Measurements from ENCODE around the gene KPNA6.

DNA sequence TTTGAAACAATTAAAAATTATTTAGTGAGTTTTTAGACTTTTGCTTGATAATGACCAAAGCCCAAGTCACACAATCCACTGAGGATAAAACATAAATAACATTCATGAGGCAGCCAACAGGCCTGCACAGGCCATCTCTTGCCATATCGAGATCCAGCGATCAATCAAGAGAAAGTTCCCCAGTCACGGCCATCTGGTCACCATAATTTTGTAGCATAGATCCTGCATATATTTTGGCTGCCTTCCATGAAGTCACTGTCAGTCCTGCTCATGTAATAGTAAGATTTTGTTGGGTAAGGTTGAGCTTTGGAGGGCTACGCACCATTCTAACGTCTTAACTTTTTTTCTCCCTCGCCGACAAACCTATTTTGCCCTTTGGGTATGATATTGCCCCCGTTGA is 17.5 kb downstream of the KPNA6 start:
- TF ChIP-seq, protein P1, sequence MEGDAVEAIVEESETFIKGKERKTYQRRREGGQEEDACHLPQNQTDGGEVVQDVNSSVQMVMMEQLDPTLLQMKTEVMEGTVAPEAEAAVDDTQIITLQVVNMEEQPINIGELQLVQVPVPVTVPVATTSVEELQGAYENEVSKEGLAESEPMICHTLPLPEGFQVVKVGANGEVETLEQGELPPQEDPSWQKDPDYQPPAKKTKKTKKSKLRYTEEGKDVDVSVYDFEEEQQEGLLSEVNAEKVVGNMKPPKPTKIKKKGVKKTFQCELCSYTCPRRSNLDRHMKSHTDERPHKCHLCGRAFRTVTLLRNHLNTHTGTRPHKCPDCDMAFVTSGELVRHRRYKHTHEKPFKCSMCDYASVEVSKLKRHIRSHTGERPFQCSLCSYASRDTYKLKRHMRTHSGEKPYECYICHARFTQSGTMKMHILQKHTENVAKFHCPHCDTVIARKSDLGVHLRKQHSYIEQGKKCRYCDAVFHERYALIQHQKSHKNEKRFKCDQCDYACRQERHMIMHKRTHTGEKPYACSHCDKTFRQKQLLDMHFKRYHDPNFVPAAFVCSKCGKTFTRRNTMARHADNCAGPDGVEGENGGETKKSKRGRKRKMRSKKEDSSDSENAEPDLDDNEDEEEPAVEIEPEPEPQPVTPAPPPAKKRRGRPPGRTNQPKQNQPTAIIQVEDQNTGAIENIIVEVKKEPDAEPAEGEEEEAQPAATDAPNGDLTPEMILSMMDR (IDR thresholded peaks at IDR 0.05): no peak
- no peak for TF ChIP-seq POLR2A (IDR thresholded peaks at IDR 0.05)

Data from vagina (tissue), 2 donors.